Common myeloid progenitor, CD34-positive (primary cell): Measurements from ENCODE around the gene KANSL1L.

ENCODE experiments used
- CTCF ChIA-PET: fragments of 350-600 bp; sonication (Branson Sonifier 250); formaldehyde crosslinking; loops from one replicate; lab custom pipeline; 2021; ENCODE audit warnings: antibody characterized with exemption; lab: Charles Lee
- POLR2A ChIA-PET: fragments of 350-600 bp; sonication (Branson Sonifier 250); formaldehyde crosslinking; loops from one replicate; lab custom pipeline; 2021; ENCODE audit warnings: antibody characterized with exemption; lab: Charles Lee
- DNase-seq, 3 donors: peaks; one replicate each; pipeline versions ENCODE4 v3.0.0 to v3.0.0-alpha.2; 2013
- H3K27ac ChIP-seq, 2 experiments: 1 replicate in 1 of 2; 2 replicates in 1 of 2; pipeline ENCODE4 v1.7.0; 2013; ENCODE audit warnings: inconsistent platforms in 2 of 2, low read length in 2 of 2, mild to moderate bottlenecking in 2 of 2, low read depth in 1 of 2, moderate library complexity in 1 of 2; ENCODE audit not compliant: severe bottlenecking in 2 of 2, insufficient read depth in 1 of 2, poor library complexity in 1 of 2
- H3K27me3 ChIP-seq, 5 experiments: replicated peaks in 2 of 5; 1 replicate in 3 of 5; 2 replicates in 2 of 5; pipeline versions ENCODE4 v1.6.1 to v1.7.0; 2013; ENCODE audit warnings: low read length in 4 of 5, mild to moderate bottlenecking in 2 of 5, moderate library complexity in 2 of 5, inconsistent platforms in 1 of 5; ENCODE audit not compliant: insufficient read depth in 5 of 5, control insufficient read depth in 4 of 5
- H3K36me3 ChIP-seq, 4 experiments: 1 replicate in 2 of 4; 2 replicates in 2 of 4; pipeline versions ENCODE4 v1.6.1 to v1.7.0; 2013; ENCODE audit warnings: low read length in 3 of 4, control low read depth in 1 of 4, mild to moderate bottlenecking in 1 of 4; ENCODE audit not compliant: control insufficient read depth in 4 of 4, insufficient read depth in 4 of 4
- H3K4me1 ChIP-seq, 4 experiments: 1 replicate in 3 of 4; 2 replicates in 1 of 4; pipeline versions ENCODE4 v1.6.1 to v1.7.1; 2013; ENCODE audit warnings: low read length in 3 of 4, mild to moderate bottlenecking in 3 of 4, control low read depth in 1 of 4, inconsistent platforms in 1 of 4, moderate library complexity in 1 of 4; ENCODE audit not compliant: control insufficient read depth in 4 of 4, insufficient read depth in 4 of 4; ENCODE audit errors: control extremely low read depth in 1 of 4
- H3K4me3 ChIP-seq, 7 experiments: 1 replicate in 4 of 7; 2 replicates in 3 of 7; pipeline versions ENCODE4 v1.5.1 to v1.7.0; 2013; ENCODE audit warnings: mild to moderate bottlenecking in 7 of 7, low read length in 6 of 7, moderate library complexity in 6 of 7, inconsistent platforms in 2 of 7, low read depth in 2 of 7, control low read depth in 1 of 7; ENCODE audit not compliant: insufficient read depth in 4 of 7, control insufficient read depth in 1 of 7; ENCODE audit errors: extremely low read depth in 1 of 7
- H3K9me3 ChIP-seq, 5 experiments: 1 replicate in 4 of 5; 2 replicates in 1 of 5; pipeline versions ENCODE4 v1.6.1 to v1.7.1; 2013; ENCODE audit warnings: low read length in 4 of 5, mild to moderate bottlenecking in 2 of 5, inconsistent platforms in 1 of 5, low read depth in 1 of 5, moderate library complexity in 1 of 5; ENCODE audit not compliant: control insufficient read depth in 4 of 5, insufficient read depth in 2 of 5; ENCODE audit errors: control extremely low read depth in 1 of 5
- WGBS: methylation state at CpG from one replicate; pipeline ENCODE4 v1.1.5; 2013; ENCODE audit not compliant: insufficient coverage; 5-methylcytosine and 5-hydroxymethylcytosine counted together

KANSL1L gene

GRCh38 chr2:210054696-210055095 is 116.5 kb downstream of the KANSL1L start:
- Histone ChIP-seq H3K27me3 (no peaks in the 10 kb centered on the region), H3K36me3 (peaks cover 0 to 21% (median 1%) of the 10 kb centered on the region in 4 experiments), H3K27ac (no peak overlapping the region), H3K4me3 (no peak overlapping the region), H3K4me1 (no peaks in the 10 kb centered on the region), H3K9me3 (peaks cover 0 to 18% (median 5%) of the 10 kb centered on the region in 5 experiments)
- ChIA-PET CTCF (no interaction called here), POLR2A (no interaction called here)
- no CpG with 5 or more reads among the region's 1 CpG for WGBS
- DNase-seq: no peak

- peaks cover 0 to 4% (median 0%) of the 10 kb centered on the region in 4 experiments for H3K4me1 ChIP-seq
- no peak overlapping the region for H3K4me3 ChIP-seq
- peaks cover 0 to 30% (median 6%) of the 10 kb centered on the region in 4 experiments for H3K36me3 ChIP-seq
- ChIA-PET CTCF (no interaction called here), POLR2A (no interaction called here)
- H3K27me3 ChIP-seq: no peaks in the 10 kb centered on the region
- peaks cover 0 to 33% (median 3%) of the 10 kb centered on the region in 5 experiments for H3K9me3 ChIP-seq
- WGBS: 100% methylated on average over 1 of the region's 1 CpG
- DNase-seq: no peak
- no peak overlapping the region for H3K27ac ChIP-seq
Observed at GRCh38 chr2:210050885-210051284, 120.3 kb downstream of the KANSL1L start.

- WGBS: 75% methylated on average over 1 of the region's 1 CpG
- Histone ChIP-seq H3K4me1 (peaks cover 0 to 4% (median 0%) of the 10 kb centered on the region in 4 experiments), H3K27me3 (no peaks in the 10 kb centered on the region), H3K9me3 (peaks cover 0 to 24% (median 3%) of the 10 kb centered on the region in 5 experiments), H3K36me3 (peaks cover 0 to 22% (median 7%) of the 10 kb centered on the region in 4 experiments), H3K27ac (no peak overlapping the region), H3K4me3 (no peak overlapping the region)
- CTCF ChIA-PET: interaction anchor here (0.9 kb wide), 1 partner anchor 21 kb away, joined by 4 read pairs; no protein-coding TSS in a partner anchor
- no peak for DNase-seq
- POLR2A ChIA-PET: no interaction called here
Observed at GRCh38 chr2:210049831-210050230, 121.4 kb downstream of the KANSL1L start.

GRCh38 chr2:210046851-210047500 is 124.2 kb downstream of the KANSL1L start:
- POLR2A ChIA-PET: no interaction called here
- CTCF ChIA-PET: no interaction called here
- 100% methylated on average over 1 of the region's 2 CpGs for WGBS
- Histone ChIP-seq H3K9me3 (peaks cover 0 to 17% (median 0%) of the 10 kb centered on the region in 5 experiments), H3K27me3 (no peaks in the 10 kb centered on the region), H3K4me3 (no peak overlapping the region), H3K36me3 (peaks cover 2 to 22% (median 7%) of the 10 kb centered on the region in 4 experiments), H3K4me1 (peaks cover 0 to 4% (median 0%) of the 10 kb centered on the region in 4 experiments), H3K27ac (no peak overlapping the region)
- no peak for DNase-seq

GRCh38 chr2:210038078-210038477 is 133.1 kb downstream of the KANSL1L start:
- no peak overlapping the region for H3K27ac ChIP-seq
- no peaks in the 10 kb centered on the region for H3K9me3 ChIP-seq
- H3K4me1 ChIP-seq: no peaks in the 10 kb centered on the region
- no peaks in the 10 kb centered on the region for H3K27me3 ChIP-seq
- 100% methylated on average over 2 of the region's 3 CpGs for WGBS
- no peak overlapping the region for H3K4me3 ChIP-seq
- CTCF ChIA-PET: no interaction called here
- H3K36me3 ChIP-seq: peaks cover 0 to 13% (median 3%) of the 10 kb centered on the region in 4 experiments
- POLR2A ChIA-PET: no interaction called here
- no peak for DNase-seq

- 92% methylated on average over 3 of the region's 4 CpGs for WGBS
- DNase-seq: no peak
- Histone ChIP-seq H3K27me3 (no peaks in the 10 kb centered on the region), H3K4me3 (no peak overlapping the region), H3K9me3 (no peaks in the 10 kb centered on the region), H3K4me1 (no peaks in the 10 kb centered on the region), H3K27ac (no peak overlapping the region), H3K36me3 (peaks cover 0 to 14% (median 3%) of the 10 kb centered on the region in 4 experiments)
- CTCF ChIA-PET: no interaction called here
- POLR2A ChIA-PET: no interaction called here
Observed at GRCh38 chr2:210035679-210036078, 135.5 kb downstream of the KANSL1L start.

- Histone ChIP-seq H3K27me3 (no peaks in the 10 kb centered on the region), H3K4me1 (no peaks in the 10 kb centered on the region), H3K9me3 (no peaks in the 10 kb centered on the region), H3K4me3 (no peak overlapping the region), H3K36me3 (peaks cover 0 to 14% (median 3%) of the 10 kb centered on the region in 4 experiments), H3K27ac (no peak overlapping the region)
- POLR2A ChIA-PET: no interaction called here
- 100% methylated on average over 1 of the region's 2 CpGs for WGBS
- no peak for DNase-seq
- CTCF ChIA-PET: no interaction called here
Observed at GRCh38 chr2:210034087-210034683, 137.0 kb downstream of the KANSL1L start.
